HL-60 (cell line): Measurements from ENCODE around the gene AOPEP.

Experiments
- DNase-seq, 2 experiments: peaks; one replicate each; pipeline ENCODE4 v3.0.0-alpha.2; 2010 to 2020; ENCODE audit warnings: low read depth in 1 of 2, low spot score in 1 of 2
- H3K27ac ChIP-seq: fragments of 250-450 bp; sonication (Bioruptor Pico); replicated peaks from 2 replicates; pipeline ENCODE4 v1.5.1; 2020; ENCODE audit warnings: mild to moderate bottlenecking, moderate library complexity
- H3K27me3 ChIP-seq: fragments of 250-450 bp; sonication (Bioruptor Pico); 2 replicates; pipeline ENCODE4 v1.5.1; 2021; ENCODE audit warnings: mild to moderate bottlenecking, moderate library complexity; ENCODE audit not compliant: insufficient read depth, poor library complexity, severe bottlenecking
- H3K4me3 ChIP-seq: replicated peaks from 2 replicates; pipeline ENCODE4 v1.5.1; 2011; ENCODE audit warnings: mild to moderate bottlenecking, control low read depth, low read length; ENCODE audit not compliant: insufficient read depth
- GABPA ChIP-seq: IDR thresholded peaks from 2 replicates; pipeline ENCODE4 v1.6.1; 2012; ENCODE audit warnings: low read depth
- POLR2AphosphoS5 ChIP-seq: IDR thresholded peaks from 2 replicates; pipeline ENCODE4 v1.6.1; 2012; ENCODE audit warnings: low read depth
- REST ChIP-seq: IDR thresholded peaks from 2 replicates; pipeline ENCODE4 v1.6.1; 2012; ENCODE audit warnings: low read depth; ENCODE audit not compliant: insufficient replicate concordance
- SPI1 ChIP-seq: IDR thresholded peaks from 2 replicates; pipeline ENCODE4 v1.6.1; 2012; ENCODE audit warnings: low read depth, mild to moderate bottlenecking, borderline replicate concordance
- TF ChIP-seq, protein P1 (sequence below): IDR thresholded peaks from one replicate; pipeline ENCODE4 v1.5.1; 2011; ENCODE audit warnings: low read length, control low read depth, inconsistent platforms; ENCODE audit not compliant: insufficient read depth

Gene AOPEP

DNA sequence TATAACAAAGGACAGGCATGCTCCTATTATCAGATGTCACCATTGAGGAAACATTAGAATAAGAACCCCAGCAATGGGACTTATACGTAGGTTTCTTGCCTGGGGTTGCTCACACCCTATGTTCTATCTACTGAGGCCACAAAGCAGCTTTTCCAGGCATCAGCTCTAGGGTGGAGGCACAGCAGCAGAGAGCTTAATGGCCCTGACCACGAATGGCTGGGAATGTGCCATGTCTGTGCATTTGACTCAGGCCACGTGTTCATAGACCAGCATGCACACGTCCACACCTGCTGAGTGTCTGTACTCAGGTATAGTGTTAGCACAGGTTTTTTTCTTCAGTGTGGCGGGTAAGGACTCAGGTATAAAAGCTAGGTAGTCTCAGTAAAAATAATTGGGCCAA lies 129.4 kb downstream of the AOPEP start:
- DNase-seq: no peak
- H3K27ac ChIP-seq: no peak overlapping the region
- no peaks in the 10 kb centered on the region for H3K27me3 ChIP-seq
- no peak for TF ChIP-seq GABPA
- TF ChIP-seq, protein P1, sequence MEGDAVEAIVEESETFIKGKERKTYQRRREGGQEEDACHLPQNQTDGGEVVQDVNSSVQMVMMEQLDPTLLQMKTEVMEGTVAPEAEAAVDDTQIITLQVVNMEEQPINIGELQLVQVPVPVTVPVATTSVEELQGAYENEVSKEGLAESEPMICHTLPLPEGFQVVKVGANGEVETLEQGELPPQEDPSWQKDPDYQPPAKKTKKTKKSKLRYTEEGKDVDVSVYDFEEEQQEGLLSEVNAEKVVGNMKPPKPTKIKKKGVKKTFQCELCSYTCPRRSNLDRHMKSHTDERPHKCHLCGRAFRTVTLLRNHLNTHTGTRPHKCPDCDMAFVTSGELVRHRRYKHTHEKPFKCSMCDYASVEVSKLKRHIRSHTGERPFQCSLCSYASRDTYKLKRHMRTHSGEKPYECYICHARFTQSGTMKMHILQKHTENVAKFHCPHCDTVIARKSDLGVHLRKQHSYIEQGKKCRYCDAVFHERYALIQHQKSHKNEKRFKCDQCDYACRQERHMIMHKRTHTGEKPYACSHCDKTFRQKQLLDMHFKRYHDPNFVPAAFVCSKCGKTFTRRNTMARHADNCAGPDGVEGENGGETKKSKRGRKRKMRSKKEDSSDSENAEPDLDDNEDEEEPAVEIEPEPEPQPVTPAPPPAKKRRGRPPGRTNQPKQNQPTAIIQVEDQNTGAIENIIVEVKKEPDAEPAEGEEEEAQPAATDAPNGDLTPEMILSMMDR: no peak
- no peak for TF ChIP-seq POLR2AphosphoS5
- TF ChIP-seq REST: no peak
- TF ChIP-seq SPI1: no peak
- H3K4me3 ChIP-seq: no peak overlapping the region

- no peak for TF ChIP-seq REST
- no peak for DNase-seq
- no peaks in the 10 kb centered on the region for H3K27me3 ChIP-seq
- H3K27ac ChIP-seq: no peak overlapping the region
- H3K4me3 ChIP-seq: no peak overlapping the region
These were observed 131.3 kb downstream of the AOPEP start for GRCh38 chr9:94857791-94858190.

DNA sequence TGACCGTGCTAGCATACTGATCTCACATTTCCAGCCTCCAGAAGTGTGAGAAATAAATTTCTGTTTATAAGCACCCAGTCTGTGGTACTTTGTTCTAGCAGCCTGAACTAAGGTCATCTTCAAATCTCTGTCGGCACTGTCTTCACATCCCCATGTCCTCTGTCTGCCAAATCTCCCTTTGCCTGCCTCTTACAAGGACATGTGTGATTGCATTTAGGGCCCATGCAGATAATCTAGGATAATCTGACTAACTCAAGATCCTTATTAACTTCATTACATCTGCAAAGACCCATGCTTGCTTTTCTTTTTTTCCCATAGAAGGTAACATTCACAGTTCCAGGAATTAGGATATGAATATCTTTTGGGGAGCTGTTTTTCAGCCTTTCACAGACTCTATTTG lies 132.7 kb downstream of the AOPEP start:
- H3K27ac ChIP-seq: no peak overlapping the region
- TF ChIP-seq, protein P1: no peak
- TF ChIP-seq GABPA (no peak), SPI1 (no peak), REST (no peak), POLR2AphosphoS5 (no peak)

DNA sequence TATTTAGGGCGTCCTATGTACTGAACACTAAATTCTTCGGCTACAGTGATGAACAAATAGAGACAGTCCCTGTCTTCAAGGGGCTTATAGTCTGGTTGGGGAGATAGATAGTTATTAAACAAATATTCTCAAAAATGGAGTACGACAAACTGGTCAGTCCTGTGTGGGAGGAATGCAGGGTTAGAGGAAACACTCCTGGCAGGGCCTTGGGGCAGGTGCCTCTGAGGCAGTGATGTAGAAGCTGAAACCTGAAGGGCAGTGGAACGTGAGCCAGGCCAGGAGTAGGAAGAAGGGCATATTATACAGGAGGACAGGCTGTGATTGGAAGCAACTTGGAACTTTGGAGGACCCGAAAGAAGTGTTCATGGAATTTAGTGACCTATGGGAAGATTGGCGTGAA lies 133.4 kb downstream of the AOPEP start:
- no peak overlapping the region for H3K27ac ChIP-seq
- H3K4me3 ChIP-seq: no peak overlapping the region
- TF ChIP-seq SPI1 (no peak), REST (no peak), GABPA (no peak), POLR2AphosphoS5 (no peak)
- TF ChIP-seq, protein P1: no peak
- no peaks in the 10 kb centered on the region for H3K27me3 ChIP-seq
- no peak for DNase-seq

More for the DNA sequence above, 132.7 kb downstream of the AOPEP start:
- Histone ChIP-seq H3K27me3 (no peaks in the 10 kb centered on the region), H3K4me3 (no peak overlapping the region)
- DNase-seq: no peak
